ENCODE measurements around the gene GSG1L.

The GSG1L gene

GRCh38 chr16:27787665-27788064, 275.8 kb downstream of the GSG1L start:
- no peak for DNase-seq (ENCODE audit: low read depth)
- no peak for TF ChIP-seq CTCF (conservative IDR thresholded peaks at IDR 0.05; ENCODE audit: low read depth, low read length)
- H3K4me3 ChIP-seq (ENCODE audit: low read length), result no peak overlapping the region

GRCh38 chr16:27786923-27787625, 276.4 kb downstream of the GSG1L start:
- H3K4me3 ChIP-seq (ENCODE audit: low read length), result no peak overlapping the region
- DNase-seq (ENCODE audit: low read depth), result no peak
- TF ChIP-seq CTCF (conservative IDR thresholded peaks at IDR 0.05; ENCODE audit: low read depth, low read length), result no peak

GRCh38 chr16:27786221-27786922, 277.1 kb downstream of the GSG1L start:
- no peak for TF ChIP-seq CTCF (conservative IDR thresholded peaks at IDR 0.05; ENCODE audit: low read depth, low read length)
- no peak overlapping the region for H3K4me3 ChIP-seq (ENCODE audit: low read length)
- no peak for DNase-seq (ENCODE audit: low read depth)

GRCh38 chr16:27785307-27785678, 278.2 kb downstream of the GSG1L start:
- no peak for DNase-seq (ENCODE audit: low read depth)
- no peak for TF ChIP-seq CTCF (conservative IDR thresholded peaks at IDR 0.05; ENCODE audit: low read depth, low read length)
- H3K4me3 ChIP-seq (ENCODE audit: low read length), result no peak overlapping the region

GRCh38 chr16:27784351-27785306, 278.9 kb downstream of the GSG1L start:
- no peak for DNase-seq (ENCODE audit: low read depth)
- no peak overlapping the region for H3K4me3 ChIP-seq (ENCODE audit: low read length)
- no peak for TF ChIP-seq CTCF (conservative IDR thresholded peaks at IDR 0.05; ENCODE audit: low read depth, low read length)

- no peak for TF ChIP-seq CTCF (conservative IDR thresholded peaks at IDR 0.05; ENCODE audit: low read depth, low read length)
- no peak overlapping the region for H3K4me3 ChIP-seq (ENCODE audit: low read length)
- no peak for DNase-seq (ENCODE audit: low read depth)
These were observed 281.3 kb downstream of the GSG1L start for GRCh38 chr16:27781981-27782880.

All from retinal pigment epithelial cell (primary cell).